GM21619 (cell line): ENCODE measurements around the gene MAP3K14.

Experiments used
- ATAC-seq: cut with Tn5 transposase; IDR thresholded peaks from one replicate; pipeline ENCODE4 v1.9.1; 2021; ENCODE audit not compliant: unreplicated experiment

Gene MAP3K14

GRCh38 chr17:45284176-45285140 lies 32.4 kb downstream of the MAP3K14 start:
- ATAC-seq: no peak

GRCh38 chr17:45283711-45284110 lies 33.1 kb downstream of the MAP3K14 start:
- no peak for ATAC-seq

GRCh38 chr17:45282683-45283644 lies 33.9 kb downstream of the MAP3K14 start:
- ATAC-seq: no peak

- ATAC-seq: no peak
These were observed 36.9 kb downstream of the MAP3K14 start for GRCh38 chr17:45279898-45280297.

- no peak for ATAC-seq
These were observed 38.8 kb downstream of the MAP3K14 start for GRCh38 chr17:45277992-45278391.

GRCh38 chr17:45277216-45277849 lies 39.5 kb downstream of the MAP3K14 start:
- no peak for ATAC-seq

- no peak for ATAC-seq
These were observed 40.8 kb downstream of the MAP3K14 start for GRCh38 chr17:45276031-45276430.

GRCh38 chr17:45274033-45274432 lies 42.8 kb downstream of the MAP3K14 start:
- no peak for ATAC-seq

- ATAC-seq: no peak
These were observed 43.3 kb downstream of the MAP3K14 start for GRCh38 chr17:45273551-45273957.

- ATAC-seq: no peak
These were observed 45.2 kb downstream of the MAP3K14 start for GRCh38 chr17:45271603-45272002.

GRCh38 chr17:45270828-45271418 lies 45.9 kb downstream of the MAP3K14 start:
- ATAC-seq: no peak

- ATAC-seq: no peak
These were observed 46.9 kb downstream of the MAP3K14 start for GRCh38 chr17:45269912-45270311.

GRCh38 chr17:45267436-45268055 lies 49.3 kb downstream of the MAP3K14 start:
- no peak for ATAC-seq

GRCh38 chr17:45266372-45266926 lies 50.4 kb downstream of the MAP3K14 start:
- no peak for ATAC-seq

- no peak for ATAC-seq
These were observed 51.0 kb downstream of the MAP3K14 start for GRCh38 chr17:45265821-45266220.

- ATAC-seq: no peak
These were observed 51.8 kb downstream of the MAP3K14 start for GRCh38 chr17:45264988-45265387.

GRCh38 chr17:45264430-45264829 lies 52.4 kb downstream of the MAP3K14 start:
- no peak for ATAC-seq

- ATAC-seq: no peak
These were observed 53.4 kb downstream of the MAP3K14 start for GRCh38 chr17:45263477-45263860.

GRCh38 chr17:45262516-45263476 lies 54.0 kb downstream of the MAP3K14 start:
- ATAC-seq: no peak
